Smooth muscle cell (in vitro differentiated cells): ENCODE data around the gene NOL12. TPM values are rescaled to one million over a fixed set of nuclear protein-coding genes. Genes with fewer than 3 reads are reported as not detected.

Experiments used
- DNase-seq: peaks from one replicate; lab custom pipeline; 2025; ENCODE audit not compliant: unreplicated experiment; lab: John Stamatoyannopoulos, UW
- H2AFZ ChIP-seq: fragments of 200-600 bp; sonication (generic); 2 replicates; pipeline ENCODE4 v1.6.0; 2016; ENCODE audit warnings: antibody characterized with exemption, low read depth, mild to moderate bottlenecking
- H3F3A ChIP-seq: fragments of 200-600 bp; sonication (generic); 2 replicates; pipeline ENCODE4 v1.6.0; 2017; ENCODE audit warnings: antibody characterized with exemption, low read depth
- H3K27ac ChIP-seq: fragments of 200-600 bp; sonication (generic); 2 replicates; pipeline ENCODE4 v1.5.1; 2016; ENCODE audit warnings: low read depth, mild to moderate bottlenecking
- H3K27me3 ChIP-seq: fragments of 200-600 bp; sonication (generic); 2 replicates; pipeline ENCODE4 v1.6.1; 2016; ENCODE audit warnings: low read depth, mild to moderate bottlenecking
- H3K36me3 ChIP-seq: fragments of 200-600 bp; sonication (generic); 2 replicates; pipeline ENCODE4 v1.5.1; 2016; ENCODE audit warnings: low read depth
- H3K4me1 ChIP-seq: fragments of 200-600 bp; sonication (generic); 2 replicates; pipeline ENCODE4 v1.5.1; 2016; ENCODE audit warnings: low read depth
- H3K4me2 ChIP-seq: fragments of 200-600 bp; sonication (generic); 2 replicates; pipeline ENCODE4 v1.6.0; 2016; ENCODE audit warnings: mild to moderate bottlenecking
- H3K4me3 ChIP-seq: fragments of 200-600 bp; sonication (generic); 2 replicates; pipeline ENCODE4 v1.5.1; 2016; ENCODE audit warnings: mild to moderate bottlenecking
- H3K79me2 ChIP-seq: fragments of 200-600 bp; sonication (generic); 2 replicates; pipeline ENCODE4 v1.6.0; 2016; ENCODE audit warnings: low read depth, mild to moderate bottlenecking
- H3K9ac ChIP-seq: fragments of 200-600 bp; sonication (generic); 2 replicates; pipeline ENCODE4 v1.6.0; 2016; ENCODE audit warnings: low read depth
- H3K9me3 ChIP-seq: fragments of 200-600 bp; sonication (generic); replicated peaks from 2 replicates; pipeline ENCODE4 v1.5.1; 2016; ENCODE audit warnings: low read depth
- H4K20me1 ChIP-seq: fragments of 200-600 bp; sonication (generic); 2 replicates; pipeline ENCODE4 v1.6.0; 2016; ENCODE audit warnings: low read depth
- WGBS: methylation state at CpG from one replicate; pipeline ENCODE4 v1.1.7; 2016; ENCODE audit warnings: low lambda C conversion rate; 5-methylcytosine and 5-hydroxymethylcytosine counted together
- polyA plus RNA-seq: library from polyadenylated mRNA; unstranded; fragments of >200 nt; fragmentation: Nextera tagmentation; extraction: Ambion mirVana; gene quantifications from 2 replicates; pipeline ENCODE4 v1.2.1, GENCODE V29; 2016
- total RNA-seq: library from RNA; depleted of rRNA; stranded (reverse); fragments of >200 nt; gene quantifications from 2 replicates; pipeline ENCODE4 v1.2.3, GENCODE V29; 2014
- TF ChIP-seq, protein P1 (sequence below): fragments of 200-600 bp; sonication (generic); IDR thresholded peaks from 2 replicates; pipeline ENCODE4 v1.5.1; 2017; ENCODE audit warnings: borderline replicate concordance, mild to moderate bottlenecking, antibody characterized with exemption; ENCODE audit not compliant: insufficient read depth, poor library complexity, severe bottlenecking

Gene NOL12
- total and polyA plus RNA-seq, 2 experiments from 2014 or later, result 13.2 to 31.0 TPM

DNA sequence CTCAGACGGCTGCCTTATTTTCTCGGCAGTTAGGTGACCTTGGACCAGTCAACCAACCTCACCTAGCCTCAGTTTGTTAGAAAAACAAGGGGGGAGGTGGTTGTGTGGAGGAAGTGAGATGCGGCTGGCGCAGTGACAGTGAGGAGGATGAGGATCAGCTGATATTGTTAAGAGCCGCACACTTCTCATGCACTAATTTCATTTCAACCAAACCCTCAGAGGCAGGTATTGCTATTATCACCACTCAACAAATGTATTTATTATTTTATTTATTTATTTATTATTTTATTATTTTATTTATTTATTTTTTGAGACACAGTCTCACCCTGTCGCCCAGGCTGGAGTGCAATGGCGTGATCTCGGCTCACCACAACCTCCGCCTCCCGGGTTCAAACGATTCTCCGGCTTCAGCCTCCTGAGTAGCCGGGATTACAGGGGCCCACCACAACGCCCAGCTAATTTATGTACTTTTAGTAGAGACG is 8.6 kb upstream of the NOL12 start:
- Histone ChIP-seq H3K4me2 (peak overlapping the region; percentile 97), H3K4me3 (peak overlapping the region; percentile 74), H3K4me1 (peaks cover 3% of the 10 kb centered on the region), H3K9ac (peak overlapping the region; percentile 72), H3K36me3 (no peaks in the 10 kb centered on the region), H3K79me2 (peaks cover 23% of the 10 kb centered on the region), H3K9me3 (no peaks in the 10 kb centered on the region), H3K27ac (peak overlapping the region; percentile 92), H4K20me1 (peaks cover 43% of the 10 kb centered on the region), H3K27me3 (no peaks in the 10 kb centered on the region), H2AFZ (no peak overlapping the region), H3F3A (peaks cover 45% of the 10 kb centered on the region)
- DNase-seq, result no peak
- 65% methylated on average over 15 of the region's 15 CpGs for WGBS
- TF ChIP-seq, protein P1, sequence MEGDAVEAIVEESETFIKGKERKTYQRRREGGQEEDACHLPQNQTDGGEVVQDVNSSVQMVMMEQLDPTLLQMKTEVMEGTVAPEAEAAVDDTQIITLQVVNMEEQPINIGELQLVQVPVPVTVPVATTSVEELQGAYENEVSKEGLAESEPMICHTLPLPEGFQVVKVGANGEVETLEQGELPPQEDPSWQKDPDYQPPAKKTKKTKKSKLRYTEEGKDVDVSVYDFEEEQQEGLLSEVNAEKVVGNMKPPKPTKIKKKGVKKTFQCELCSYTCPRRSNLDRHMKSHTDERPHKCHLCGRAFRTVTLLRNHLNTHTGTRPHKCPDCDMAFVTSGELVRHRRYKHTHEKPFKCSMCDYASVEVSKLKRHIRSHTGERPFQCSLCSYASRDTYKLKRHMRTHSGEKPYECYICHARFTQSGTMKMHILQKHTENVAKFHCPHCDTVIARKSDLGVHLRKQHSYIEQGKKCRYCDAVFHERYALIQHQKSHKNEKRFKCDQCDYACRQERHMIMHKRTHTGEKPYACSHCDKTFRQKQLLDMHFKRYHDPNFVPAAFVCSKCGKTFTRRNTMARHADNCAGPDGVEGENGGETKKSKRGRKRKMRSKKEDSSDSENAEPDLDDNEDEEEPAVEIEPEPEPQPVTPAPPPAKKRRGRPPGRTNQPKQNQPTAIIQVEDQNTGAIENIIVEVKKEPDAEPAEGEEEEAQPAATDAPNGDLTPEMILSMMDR, result no peak

DNA sequence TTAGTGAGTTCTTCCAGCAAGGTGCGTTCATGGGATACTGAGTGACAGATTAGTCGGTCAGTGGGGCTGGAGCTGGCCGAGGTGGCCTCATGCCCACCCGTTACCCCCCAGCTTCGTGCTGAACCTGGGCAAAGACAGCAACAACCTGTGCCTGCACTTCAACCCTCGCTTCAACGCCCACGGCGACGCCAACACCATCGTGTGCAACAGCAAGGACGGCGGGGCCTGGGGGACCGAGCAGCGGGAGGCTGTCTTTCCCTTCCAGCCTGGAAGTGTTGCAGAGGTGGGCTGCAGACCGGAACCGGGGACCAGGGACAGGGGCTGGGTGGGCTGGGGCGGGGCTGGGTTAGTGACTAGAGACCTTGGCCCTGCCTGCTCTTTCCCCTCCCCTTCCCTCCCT is 7.8 kb upstream of the NOL12 start:
- 84% methylated on average over 18 of the region's 18 CpGs for WGBS
- peak overlapping the region; percentile 97 for H3K4me2 ChIP-seq
- H3K9me3 ChIP-seq, result no peaks in the 10 kb centered on the region
- peaks cover 43% of the 10 kb centered on the region for H4K20me1 ChIP-seq
- H3K9ac ChIP-seq, result no peak overlapping the region
- peaks cover 45% of the 10 kb centered on the region for H3F3A ChIP-seq
- no peaks in the 10 kb centered on the region for H3K36me3 ChIP-seq
- DNase-seq, result no peak
- H3K4me3 ChIP-seq, result no peak overlapping the region
- H3K4me1 ChIP-seq, result peaks cover 3% of the 10 kb centered on the region
- no peaks in the 10 kb centered on the region for H3K27me3 ChIP-seq
- H3K27ac ChIP-seq, result peak overlapping the region; percentile 92
- TF ChIP-seq, protein P1, result no peak
- H2AFZ ChIP-seq, result no peak overlapping the region
- H3K79me2 ChIP-seq, result peaks cover 23% of the 10 kb centered on the region

DNA sequence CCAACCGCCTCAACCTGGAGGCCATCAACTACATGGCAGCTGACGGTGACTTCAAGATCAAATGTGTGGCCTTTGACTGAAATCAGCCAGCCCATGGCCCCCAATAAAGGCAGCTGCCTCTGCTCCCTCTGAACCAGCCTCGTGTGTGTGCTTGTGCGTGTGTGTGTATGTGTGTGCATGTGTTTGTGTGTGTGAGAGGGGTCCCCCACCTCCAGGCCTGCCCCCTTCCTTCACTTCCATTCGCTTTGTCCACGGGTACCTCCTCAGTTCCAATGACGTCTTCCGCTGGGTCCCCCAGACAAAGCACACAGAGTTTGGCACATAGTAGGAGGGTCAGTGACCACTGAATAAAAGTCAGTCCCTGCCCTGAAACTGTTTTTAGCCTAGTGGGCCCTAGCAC is 6.5 kb upstream of the NOL12 start:
- Histone ChIP-seq H3K4me1 (peaks cover 3% of the 10 kb centered on the region), H3F3A (peaks cover 45% of the 10 kb centered on the region), H2AFZ (no peak overlapping the region), H3K4me2 (no peak overlapping the region), H3K9ac (no peak overlapping the region), H3K27me3 (no peaks in the 10 kb centered on the region), H3K36me3 (no peaks in the 10 kb centered on the region), H4K20me1 (peaks cover 43% of the 10 kb centered on the region), H3K4me3 (no peak overlapping the region), H3K79me2 (peaks cover 23% of the 10 kb centered on the region), H3K9me3 (no peaks in the 10 kb centered on the region), H3K27ac (no peak overlapping the region)
- no peak for DNase-seq
- 92% methylated on average over 8 of the region's 8 CpGs for WGBS
- TF ChIP-seq, protein P1, result no peak

DNA sequence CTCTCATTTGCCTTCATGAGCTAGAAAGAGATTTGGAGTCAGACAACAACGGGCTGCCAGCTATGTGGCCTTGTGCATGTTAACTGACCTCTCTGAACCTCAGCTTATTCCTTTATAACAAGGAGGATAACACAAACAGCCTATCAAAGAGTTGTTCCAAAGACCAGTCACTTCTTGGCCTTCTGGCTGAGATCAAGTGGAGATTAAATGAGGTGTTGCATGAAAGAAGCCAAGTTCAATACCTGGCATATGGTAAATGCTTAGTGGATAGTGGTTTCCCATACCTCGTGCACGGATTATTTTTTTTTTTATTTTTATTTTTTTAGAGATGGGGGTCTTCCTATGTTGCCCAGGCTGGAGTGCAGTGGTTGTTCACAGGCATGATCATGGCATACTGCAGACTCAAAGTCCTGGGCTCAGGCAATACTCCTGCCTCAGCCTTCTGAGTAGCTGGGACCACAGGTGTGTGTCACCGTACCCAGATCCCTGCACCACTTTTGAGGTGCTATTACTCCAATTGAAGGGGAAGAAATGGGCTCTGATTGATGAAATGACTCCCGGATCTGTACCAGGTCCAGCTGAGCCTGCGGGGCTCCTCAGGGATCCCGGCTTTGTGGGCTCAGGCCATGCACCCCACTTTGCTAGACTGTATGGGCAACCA is 5.8 kb upstream of the NOL12 start:
- Histone ChIP-seq H3F3A (peaks cover 48% of the 10 kb centered on the region), H3K9me3 (no peaks in the 10 kb centered on the region), H3K4me1 (peaks cover 3% of the 10 kb centered on the region), H3K4me3 (no peak overlapping the region), H3K27ac (peak overlapping the region; percentile 26), H3K27me3 (no peaks in the 10 kb centered on the region), H4K20me1 (peaks cover 43% of the 10 kb centered on the region), H3K79me2 (peaks cover 23% of the 10 kb centered on the region), H2AFZ (no peak overlapping the region), H3K36me3 (no peaks in the 10 kb centered on the region), H3K9ac (no peak overlapping the region), H3K4me2 (no peak overlapping the region)
- no peak for DNase-seq
- TF ChIP-seq, protein P1, result no peak
- WGBS, result 88% methylated on average over 7 of the region's 7 CpGs
